Osteocyte (in vitro differentiated cells): ENCODE data around the gene MYO1B. TPM values are rescaled to one million over a fixed set of nuclear protein-coding genes. Genes with fewer than 3 reads are reported as not detected.
A peak's percentile ranks its signal among the peaks of the same experiment; 100 is the strongest.

ENCODE experiments used
- DNase-seq: peaks from one replicate; pipeline ENCODE4 v3.0.0; 2021; ENCODE audit warnings: mixed read lengths; ENCODE audit not compliant: unreplicated experiment; ENCODE audit errors: extremely low spot score
- H3K27ac Mint-ChIP-seq: one replicate; pipeline ENCODE4 v1.8.0; 2021; ENCODE audit warnings: mild to moderate bottlenecking, mixed read lengths; ENCODE audit not compliant: unreplicated experiment
- H3K27me3 Mint-ChIP-seq: one replicate; pipeline ENCODE4 v1.8.0; 2021; ENCODE audit warnings: mixed read lengths; ENCODE audit not compliant: unreplicated experiment
- H3K36me3 Mint-ChIP-seq: one replicate; pipeline ENCODE4 v1.8.0; 2021; ENCODE audit warnings: mixed read lengths; ENCODE audit not compliant: unreplicated experiment
- H3K4me1 Mint-ChIP-seq: one replicate; pipeline ENCODE4 v1.8.0; 2021; ENCODE audit warnings: mixed read lengths; ENCODE audit not compliant: unreplicated experiment
- H3K4me3 Mint-ChIP-seq: one replicate; pipeline ENCODE4 v1.8.0; 2021; ENCODE audit warnings: mild to moderate bottlenecking, moderate library complexity, mixed read lengths; ENCODE audit not compliant: unreplicated experiment
- H3K9me3 Mint-ChIP-seq: one replicate; pipeline ENCODE4 v1.8.0; 2021; ENCODE audit warnings: mixed read lengths; ENCODE audit not compliant: unreplicated experiment
- CTCF ChIP-seq: fragments of 200-600 bp; sonication (generic); IDR thresholded peaks from 2 replicates; pipeline ENCODE4 v1.5.0; 2021; ENCODE audit warnings: antibody characterized with exemption, mild to moderate bottlenecking, moderate library complexity
- total RNA-seq: library from RNA; stranded (reverse); gene quantifications from 2 replicates; pipeline ENCODE4 v1.2.1, GENCODE V29; 2021

MYO1B gene
- total RNA-seq, 1 donor from 2014 or later = 91.1 TPM

GRCh38 chr2:191218292-191218898, 26.8 kb upstream of the MYO1B start:
- Mint-ChIP-seq H3K27me3 (no peaks in the 10 kb centered on the region), H3K27ac (peak overlapping the region; percentile 12), H3K4me3 (no peak overlapping the region), H3K36me3 (no peaks in the 10 kb centered on the region), H3K4me1 (peaks cover 32% of the 10 kb centered on the region), H3K9me3 (peaks cover 4% of the 10 kb centered on the region)
- TF ChIP-seq CTCF = peak; percentile 84
- no peak for DNase-seq

- H3K27me3 Mint-ChIP-seq = no peaks in the 10 kb centered on the region
- peaks cover 52% of the 10 kb centered on the region for H3K4me1 Mint-ChIP-seq
- H3K27ac Mint-ChIP-seq = no peak overlapping the region
- no peaks in the 10 kb centered on the region for H3K36me3 Mint-ChIP-seq
- TF ChIP-seq CTCF = no peak
- no peak for DNase-seq
- peaks cover 4% of the 10 kb centered on the region for H3K9me3 Mint-ChIP-seq
- no peak overlapping the region for H3K4me3 Mint-ChIP-seq
These were observed 24.5 kb upstream of the MYO1B start for GRCh38 chr2:191220671-191221070.

- no peak for DNase-seq
- H3K27me3 Mint-ChIP-seq = no peaks in the 10 kb centered on the region
- peaks cover 4% of the 10 kb centered on the region for H3K9me3 Mint-ChIP-seq
- no peak overlapping the region for H3K4me3 Mint-ChIP-seq
- H3K36me3 Mint-ChIP-seq = no peaks in the 10 kb centered on the region
- H3K4me1 Mint-ChIP-seq = peaks cover 61% of the 10 kb centered on the region
- no peak overlapping the region for H3K27ac Mint-ChIP-seq
- no peak for TF ChIP-seq CTCF
These were observed 23.5 kb upstream of the MYO1B start for GRCh38 chr2:191221666-191222065.

- no peak for TF ChIP-seq CTCF
- Mint-ChIP-seq H3K27ac (peak overlapping the region; percentile 72), H3K9me3 (peaks cover 4% of the 10 kb centered on the region), H3K36me3 (no peaks in the 10 kb centered on the region), H3K4me1 (peaks cover 67% of the 10 kb centered on the region), H3K27me3 (no peaks in the 10 kb centered on the region), H3K4me3 (no peak overlapping the region)
- no peak for DNase-seq
These were observed 22.7 kb upstream of the MYO1B start for GRCh38 chr2:191222507-191222906.

- Mint-ChIP-seq H3K27me3 (no peaks in the 10 kb centered on the region), H3K36me3 (no peaks in the 10 kb centered on the region), H3K4me3 (no peak overlapping the region), H3K4me1 (peaks cover 66% of the 10 kb centered on the region), H3K9me3 (peaks cover 4% of the 10 kb centered on the region), H3K27ac (peak overlapping the region; percentile 72)
- no peak for TF ChIP-seq CTCF
- no peak for DNase-seq
These were observed 22.3 kb upstream of the MYO1B start for GRCh38 chr2:191222952-191223351.
